Middle frontal gyrus (tissue), 1 donor: Measurements from ENCODE around the gene PXN.

Experiments used
- DNase-seq: peaks from one replicate; pipeline ENCODE4 v3.0.0-alpha.2; 2015; ENCODE audit warnings: low spot score; ENCODE audit errors: extremely low spot score

The PXN gene

DNA sequence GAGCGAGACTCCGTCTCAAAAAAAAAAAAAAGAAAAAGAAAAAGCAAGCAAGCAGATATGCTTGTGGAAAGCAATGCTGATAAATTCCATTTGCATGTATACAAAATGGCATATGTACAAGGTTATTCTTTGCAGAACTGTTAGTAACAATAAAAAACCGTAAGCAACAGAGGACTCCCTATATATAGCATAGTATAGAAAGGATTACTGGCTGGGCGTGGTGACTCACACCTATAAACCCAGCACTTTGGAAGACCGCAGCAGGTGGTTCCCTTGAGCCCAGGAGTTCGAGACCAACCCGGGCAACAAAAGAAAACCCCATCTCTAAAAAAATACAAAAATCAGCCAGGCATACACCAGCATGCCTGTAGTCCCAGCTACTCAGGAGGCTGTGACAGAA, 84.6 kb downstream of the PXN start:
- no peak for DNase-seq

DNA sequence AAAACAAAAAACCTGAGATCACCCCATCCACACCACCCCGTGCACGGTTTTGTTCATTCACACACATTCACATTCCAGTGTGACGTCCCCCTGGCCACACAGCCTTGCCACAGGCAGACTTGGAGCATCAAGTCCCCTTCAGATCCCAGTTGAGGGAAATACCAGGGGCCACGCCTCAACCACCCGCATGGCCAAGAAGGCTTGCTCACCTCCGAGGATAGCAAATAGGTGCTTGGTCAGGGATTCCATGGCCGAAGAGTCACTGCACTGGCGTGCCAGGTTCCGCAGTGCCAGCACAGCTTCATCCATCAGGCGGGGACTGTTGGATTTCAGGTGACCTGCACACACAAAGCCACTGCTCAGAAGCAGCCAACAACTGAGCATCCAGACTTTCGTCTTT, 90.0 kb downstream of the PXN start:
- no peak for DNase-seq

DNA sequence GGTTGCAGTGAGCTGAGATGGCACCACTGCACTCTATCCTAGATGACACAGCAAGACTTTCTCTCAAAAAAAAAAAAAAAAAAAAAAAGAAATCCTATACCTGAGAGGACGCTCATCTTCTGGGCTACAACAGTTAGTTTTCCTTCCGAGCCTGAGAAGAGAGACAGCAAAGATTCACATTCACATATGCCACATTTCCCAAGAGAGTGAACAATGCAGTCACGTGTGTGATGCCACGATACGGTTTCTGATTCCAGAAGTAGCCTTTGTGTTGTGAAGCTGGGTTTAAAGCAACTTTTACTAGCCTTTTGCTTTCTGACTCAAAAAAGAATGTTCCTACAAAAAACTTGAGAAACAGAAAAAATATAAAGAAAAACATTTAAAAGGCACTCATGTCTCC, 90.5 kb downstream of the PXN start:
- DNase-seq, result no peak

DNA sequence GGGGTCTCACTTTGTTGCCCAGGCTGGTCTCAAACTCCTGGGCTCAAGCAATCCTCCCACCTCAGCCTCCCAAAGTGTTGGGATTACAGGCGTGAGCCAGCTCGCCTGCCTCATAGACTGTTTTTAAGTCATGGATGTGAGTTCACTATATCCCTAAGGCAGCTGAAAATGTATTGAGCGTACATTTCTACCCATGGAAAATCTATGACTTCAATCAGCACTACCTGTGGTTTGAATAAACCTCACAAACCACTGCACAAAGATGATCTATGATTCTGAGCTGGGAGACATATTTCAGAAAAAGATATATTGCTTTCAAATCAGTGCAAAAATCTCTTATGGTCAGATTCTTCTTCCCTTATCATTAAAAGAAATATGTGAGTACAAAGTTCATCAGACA, 93.5 kb downstream of the PXN start:
- DNase-seq, result no peak

DNA sequence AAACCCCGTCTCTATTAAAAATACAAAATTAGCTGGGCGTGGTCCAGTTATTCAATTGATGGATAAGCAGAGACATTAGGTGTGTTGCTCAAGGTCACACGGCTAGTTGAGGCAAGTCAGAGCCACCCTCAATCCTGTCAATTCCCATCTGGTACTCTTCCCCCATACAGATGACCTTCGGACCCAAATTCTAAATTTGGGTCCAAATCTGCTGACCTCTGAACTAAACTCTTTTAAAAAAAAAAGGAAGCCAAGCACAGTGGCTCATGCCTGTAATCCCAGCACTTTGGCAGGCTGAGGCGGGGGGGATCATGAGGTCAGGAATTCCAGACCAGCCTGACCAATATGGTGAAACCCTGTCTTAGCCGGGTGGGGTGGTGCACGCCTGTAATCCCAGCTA, 94.9 kb downstream of the PXN start:
- no peak for DNase-seq

DNA sequence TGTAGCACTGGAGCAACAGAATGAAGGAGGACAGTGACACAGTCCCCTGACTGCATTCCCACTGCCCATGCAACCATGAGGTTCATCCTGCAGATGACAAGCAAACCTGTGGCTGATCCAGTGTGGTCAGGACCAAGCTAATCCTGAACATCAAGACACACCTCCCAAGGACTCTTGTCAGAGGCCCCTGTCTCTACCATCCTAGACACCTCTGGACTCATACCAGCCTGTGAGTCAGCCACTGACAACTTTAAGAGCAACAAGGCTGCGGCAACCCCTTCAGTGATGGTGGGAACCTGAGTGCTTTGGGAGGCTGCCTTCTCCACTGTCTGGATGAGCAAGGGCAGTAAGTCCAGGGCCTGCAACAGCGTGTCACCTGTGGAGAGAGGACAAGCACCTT, 95.6 kb downstream of the PXN start:
- no peak for DNase-seq

GRCh38 chr12:120168337-120168736, 97.2 kb downstream of the PXN start:
- no peak for DNase-seq

GRCh38 chr12:120167529-120168095, 97.9 kb downstream of the PXN start:
- no peak for DNase-seq

GRCh38 chr12:120164293-120164692, 101.2 kb downstream of the PXN start:
- no peak for DNase-seq

DNA sequence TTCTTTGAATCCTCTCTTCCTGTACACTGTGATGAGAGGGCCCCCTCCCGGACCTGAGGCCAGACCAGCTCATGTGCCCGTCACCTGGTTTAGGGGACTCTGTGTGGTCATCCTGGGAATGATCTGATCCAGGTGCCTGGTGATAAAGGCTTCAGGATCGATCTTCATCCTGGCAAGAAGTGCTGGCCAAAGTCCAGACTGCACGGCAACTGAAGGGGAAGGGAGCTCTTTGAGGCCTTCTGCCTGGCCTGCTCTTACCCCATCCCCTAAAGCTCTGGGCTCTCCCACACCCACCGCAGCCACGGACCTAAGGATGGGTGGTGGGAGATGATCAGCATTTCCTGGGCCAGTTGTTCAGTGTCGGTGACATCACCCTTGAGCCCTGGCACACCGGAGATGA, 102.8 kb downstream of the PXN start:
- DNase-seq, result no peak

DNA sequence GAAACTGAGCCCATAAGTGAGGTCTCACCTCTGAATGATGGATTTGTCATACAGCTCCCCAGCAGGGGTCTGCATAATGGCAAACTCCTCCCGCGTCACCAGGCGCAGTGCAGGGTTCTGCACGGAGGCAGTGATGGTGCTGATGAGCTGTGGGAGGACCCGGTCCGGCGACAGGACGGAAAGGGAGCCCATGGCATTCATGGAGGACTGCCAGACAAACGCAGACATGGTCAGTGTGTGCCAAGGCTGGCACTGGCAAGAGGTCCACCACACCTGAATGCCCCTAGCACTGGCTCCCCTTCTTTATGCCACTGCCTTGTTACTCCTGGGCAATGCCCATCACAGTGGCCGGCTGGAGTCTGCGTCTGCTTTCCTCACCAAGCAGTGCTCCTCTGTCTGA, 103.7 kb downstream of the PXN start:
- DNase-seq, result no peak
